HepG2 (cell line): Measurements from ENCODE around the gene EXOSC7. TPM values are rescaled to one million over a fixed set of nuclear protein-coding genes. Genes with fewer than 3 reads are reported as not detected.

Experiments
- ATAC-seq: fragments of 200-7000 bp; cut with Tn5 transposase; 3 replicates; pipeline ENCODE4 v1.9.1; 2020; ENCODE audit warnings: mild to moderate bottlenecking, moderate library complexity
- BruUV-seq: library from RNA; stranded (reverse); fragments of 400-500 nt; replicated peaks from 2 replicates; lab custom pipeline; 2021; lab: Mats Ljungman, UMichigan
- CTCF ChIA-PET: fragments of 300-600 bp; formaldehyde crosslinking; extraction: SDS; loops from one replicate; lab custom pipeline; 2021; ENCODE audit warnings: low total read pairs, inconsistent platforms, low intra/inter-chr PET ratio; lab: Yijun Ruan, JAX
- POLR2A ChIA-PET: fragments of 350-600 bp; sonication (Branson Sonifier 250); formaldehyde crosslinking; loops from one replicate; lab custom pipeline; 2020; ENCODE audit warnings: antibody characterized with exemption, inconsistent platforms; lab: Yijun Ruan, JAX
- DNase-seq: peaks from one replicate; pipeline ENCODE4 v3.0.0-alpha.2; 2015; ENCODE audit warnings: low spot score
- FAIRE-seq: peaks from 3 replicates; lab custom pipeline; 2011; peaks lifted over from hg19 to GRCh38; lab: Jason Lieb, UNC
- H2AFZ ChIP-seq: one replicate; pipeline ENCODE4 v1.6.1; 2011; ENCODE audit warnings: low read length, inconsistent platforms
- H3K27ac ChIP-seq: fragments of 300-600 bp; 3 replicates; pipeline ENCODE4 v1.8.0; 2011; ENCODE audit warnings: mixed run types, mild to moderate bottlenecking, mixed read lengths, low read length, inconsistent platforms; ENCODE audit not compliant: insufficient read depth; ENCODE audit errors: extremely low read length
- H3K27me3 ChIP-seq, 2 experiments: fragments of 200-600 bp in 1 of 2; 2 replicates in 1 of 2; 3 replicates in 1 of 2; pipeline versions ENCODE4 v1.6.0 to v1.8.0; 2011; ENCODE audit warnings: low read length in 2 of 2, mild to moderate bottlenecking in 2 of 2, moderate library complexity in 2 of 2, inconsistent platforms in 1 of 2; ENCODE audit not compliant: insufficient read depth in 2 of 2, control insufficient read depth in 1 of 2
- H3K36me3 ChIP-seq, 2 experiments: fragments of 200-600 bp in 1 of 2; replicated peaks in 1 of 2; 2 replicates in 1 of 2; 3 replicates in 1 of 2; pipeline versions ENCODE4 v1.5.1 to v1.8.0; 2011; ENCODE audit warnings: low read length in 2 of 2, inconsistent platforms in 1 of 2; ENCODE audit not compliant: insufficient read depth in 2 of 2, control insufficient read depth in 1 of 2
- H3K4me1 ChIP-seq: 2 replicates; pipeline ENCODE4 v1.5.1; 2012; ENCODE audit warnings: low read length, inconsistent platforms; ENCODE audit not compliant: insufficient read depth
- H3K4me2 ChIP-seq: 2 replicates; pipeline ENCODE4 v1.6.0; 2011; ENCODE audit warnings: low read depth, low read length, inconsistent platforms
- H3K4me3 ChIP-seq, 3 experiments: fragments of 200-600 bp in 1 of 3; sonication (generic), shearing (Covaris generic) in 1 of 3; replicated peaks in 1 of 3; 2 replicates each; pipeline ENCODE4 v1.5.1; 2011 to 2016; ENCODE audit warnings: low read length in 3 of 3, inconsistent platforms in 2 of 3, low read depth in 2 of 3, mild to moderate bottlenecking in 2 of 3, control low read depth in 1 of 3, mixed read lengths in 1 of 3; ENCODE audit not compliant: insufficient read depth in 1 of 3
- H3K79me2 ChIP-seq: one replicate; pipeline ENCODE4 v1.6.1; 2011; ENCODE audit warnings: low read length, inconsistent platforms; ENCODE audit not compliant: insufficient read depth
- H3K9ac ChIP-seq: 2 replicates; pipeline ENCODE4 v1.6.0; 2011; ENCODE audit warnings: mild to moderate bottlenecking, low read depth, low read length, inconsistent platforms; ENCODE audit not compliant: insufficient read depth
- H3K9me3 ChIP-seq: 2 replicates; pipeline ENCODE4 v1.5.1; 2012; ENCODE audit warnings: mild to moderate bottlenecking, low read length
- H4K20me1 ChIP-seq: 2 replicates; pipeline ENCODE4 v1.6.0; 2011; ENCODE audit warnings: inconsistent platforms, mild to moderate bottlenecking, low read length, moderate library complexity; ENCODE audit not compliant: insufficient read depth
- ADNP ChIP-seq: sonication (generic); formaldehyde crosslinking; IDR thresholded peaks from 2 replicates; pipeline ENCODE4 v1.4.0; 2020; ENCODE audit warnings: missing genetic modification reagents
- ATF3 ChIP-seq: sonication (generic); formaldehyde crosslinking; IDR thresholded peaks from 2 replicates; pipeline ENCODE4 v1.4.0; 2020; ENCODE audit warnings: missing genetic modification reagents
- FOXA3 ChIP-seq: IDR thresholded peaks from 2 replicates; pipeline ENCODE4 v1.6.1; 2016; ENCODE audit warnings: missing genetic modification reagents, missing compliant biosample characterization
- GTF3A ChIP-seq: sonication (generic); formaldehyde crosslinking; conservative IDR thresholded peaks from 2 replicates; pipeline ENCODE4 v1.4.0; 2020; ENCODE audit warnings: mild to moderate bottlenecking, missing genetic modification reagents
- JUN ChIP-seq: sonication (generic); formaldehyde crosslinking; IDR thresholded peaks from 2 replicates; pipeline ENCODE4 v1.4.0; 2020; ENCODE audit warnings: mild to moderate bottlenecking, missing genetic modification reagents
- KAT8 ChIP-seq: IDR thresholded peaks from 2 replicates; pipeline ENCODE4 v1.6.1; 2016; ENCODE audit warnings: missing genetic modification reagents, missing compliant biosample characterization
- LCORL ChIP-seq, 2 experiments: fragments of 450-650 bp in 1 of 2; sonication (generic) in 1 of 2; formaldehyde crosslinking in 1 of 2; IDR thresholded peaks; 2 replicates each; pipeline versions ENCODE4 v1.5.0 to v1.6.1; 2017 to 2020; ENCODE audit warnings: antibody characterized with exemption in 1 of 2, missing genetic modification reagents in 1 of 2
- PHB2 ChIP-seq: fragments of 450-650 bp; IDR thresholded peaks from 2 replicates; pipeline ENCODE4 v1.6.1; 2018; ENCODE audit not compliant: partially characterized antibody
- PREB ChIP-seq: sonication (generic); formaldehyde crosslinking; IDR thresholded peaks from 2 replicates; pipeline ENCODE4 v1.4.0; 2020; ENCODE audit warnings: missing genetic modification reagents
- RCOR2 ChIP-seq: IDR thresholded peaks from 2 replicates; pipeline ENCODE4 v1.6.1; 2016; ENCODE audit warnings: missing biosample characterization, missing genetic modification reagents
- SMAD3 ChIP-seq: sonication (generic); formaldehyde crosslinking; IDR thresholded peaks from 2 replicates; pipeline ENCODE4 v1.4.0; 2020; ENCODE audit warnings: missing genetic modification reagents
- THAP11 ChIP-seq: IDR thresholded peaks from 2 replicates; pipeline ENCODE4 v1.6.1; 2016; ENCODE audit warnings: missing biosample characterization, missing genetic modification reagents
- ZBTB7A ChIP-seq: sonication (generic); formaldehyde crosslinking; IDR thresholded peaks from 2 replicates; pipeline ENCODE4 v1.8.0; 2022; ENCODE audit warnings: mild to moderate bottlenecking, missing genetic modification reagents
- ZBTB8A ChIP-seq: sonication (generic); formaldehyde crosslinking; IDR thresholded peaks from 2 replicates; pipeline ENCODE4 v1.4.0; 2020; ENCODE audit warnings: mild to moderate bottlenecking, low read depth, missing genetic modification reagents, borderline replicate concordance
- ZNF20 ChIP-seq: sonication (generic); formaldehyde crosslinking; IDR thresholded peaks from 2 replicates; pipeline ENCODE4 v1.4.0; 2020; ENCODE audit warnings: mild to moderate bottlenecking, moderate library complexity, missing genetic modification reagents
- ZNF335 ChIP-seq: sonication (generic); formaldehyde crosslinking; IDR thresholded peaks from 2 replicates; pipeline ENCODE4 v1.4.0; 2020; ENCODE audit warnings: missing genetic modification reagents
- ZNF33B ChIP-seq: sonication (generic); formaldehyde crosslinking; IDR thresholded peaks from 2 replicates; pipeline ENCODE4 v1.5.1; 2020; ENCODE audit warnings: mild to moderate bottlenecking, missing genetic modification reagents
- ZNF44 ChIP-seq: sonication (generic); formaldehyde crosslinking; IDR thresholded peaks from 2 replicates; pipeline ENCODE4 v1.5.1; 2020; ENCODE audit warnings: mild to moderate bottlenecking, missing genetic modification reagents
- ZNF784 ChIP-seq: sonication (generic); formaldehyde crosslinking; IDR thresholded peaks from 2 replicates; pipeline ENCODE4 v1.5.1; 2020; ENCODE audit warnings: missing genetic modification reagents, mild to moderate bottlenecking, borderline replicate concordance
- WGBS: methylation state at CpG from one replicate; pipeline ENCODE4 v1.1.6; 2017; ENCODE audit warnings: low lambda C conversion rate; 5-methylcytosine and 5-hydroxymethylcytosine counted together
- in situ Hi-C: cut with HindIII; loops from 2 replicates; pipeline ENCODE4 v1.10.0; 2017; ENCODE audit warnings: low pct_unique_long_range_greater_than_20kb; ENCODE audit not compliant: extremely low pct_ligation_motif_present
- intact Hi-C: fragments of 100-400 bp; cut with micrococcal nuclease; formaldehyde crosslinking; loops from one replicate; pipeline ENCODE4 v1.10.0; 2022; ENCODE audit not compliant: unreplicated experiment
- polyA plus RNA-seq, 8 experiments: library from polyadenylated mRNA; depleted of rRNA in 3 of 8; stranded (reverse) in 7 of 8; unstranded in 1 of 8; fragments of >200 nt; fragmentation: Illumina TruSeq in 4 of 8; extraction: Trizol in 4 of 8; gene quantifications; 2 replicates each; pipeline versions ENCODE4 v1.2.1 to v1.2.3, GENCODE V29; 2011 to 2016; ENCODE audit warnings: low read depth in 4 of 8, missing spikeins in 1 of 8, mixed read lengths in 1 of 8; ENCODE audit not compliant: insufficient read depth in 1 of 8
- total RNA-seq, 5 experiments: library from RNA; depleted of rRNA; stranded (reverse); fragments of >200 nt; fragmentation: Illumina TruSeq; extraction: Trizol; gene quantifications; 2 replicates each; pipeline ENCODE4 v1.2.3, GENCODE V29; 2016; ENCODE audit warnings: low read depth in 1 of 5

The EXOSC7 gene
- total and polyA plus RNA-seq, 2 of the 13 experiments (the other 11 are each of a cell fraction or from before 2014, with no cell fraction given) = 68.3 to 74.7 TPM

- CTCF ChIA-PET = no interaction called here
- POLR2A ChIA-PET = no interaction called here
These were observed 44.3 kb upstream of the EXOSC7 start for GRCh38 chr3:44931791-44932190.

More at GRCh38 chr3:44931791-44932190, 44.3 kb upstream of the EXOSC7 start:
- Histone ChIP-seq H3K9ac (no peak overlapping the region), H3K27me3 (no peaks in the 10 kb centered on the region), H3K4me3 (no peak overlapping the region), H3K27ac (no peak overlapping the region), H3K4me1 (peaks cover 13% of the 10 kb centered on the region), H3K4me2 (no peak overlapping the region), H3K9me3 (no peaks in the 10 kb centered on the region), H3K79me2 (no peaks in the 10 kb centered on the region), H4K20me1 (no peaks in the 10 kb centered on the region), H3K36me3 (peaks cover 13 to 40% of the 10 kb centered on the region in 2 experiments; a peak in 4 of 5 replicates), H2AFZ (no peak overlapping the region)
- BruUV-seq = no TSS peak
- 100% methylated on average over 2 of the region's 2 CpGs for WGBS
- DNase-seq (no peak), ATAC-seq (no peak), FAIRE-seq (no peak)
- in situ Hi-C loops = no loop called here
- intact Hi-C loops = no loop called here
- TF ChIP-seq RCOR2 (CRISPR knock-in tag) (no peak), PHB2 (no peak), ZNF335 (no peak), JUN (CRISPR knock-in tag) (no peak), ZNF20 (no peak), PREB (CRISPR knock-in tag) (no peak), THAP11 (CRISPR knock-in tag) (no peak), LCORL (IDR thresholded peaks at IDR 0.05) (no peak), LCORL (CRISPR knock-in tag; IDR thresholded peaks at IDR 0.05) (no peak), ATF3 (CRISPR knock-in tag) (no peak), ZBTB7A (CRISPR knock-in tag) (no peak), SMAD3 (CRISPR knock-in tag) (no peak), ADNP (CRISPR knock-in tag) (no peak), KAT8 (CRISPR knock-in tag) (no peak), ZNF784 (no peak), FOXA3 (CRISPR knock-in tag) (no peak), GTF3A (CRISPR knock-in tag) (no peak), ZBTB8A (CRISPR knock-in tag) (no peak), ZNF33B (CRISPR knock-in tag) (no peak), ZNF44 (CRISPR knock-in tag) (no peak)
